HL-60 (cell line): ENCODE results near the gene AHDC1.

Experiments used
- CTCF ChIP-seq: IDR thresholded peaks from one replicate; pipeline ENCODE4 v1.5.1; 2011; ENCODE audit warnings: low read length, control low read depth, inconsistent platforms; ENCODE audit not compliant: insufficient read depth
- GABPA ChIP-seq: IDR thresholded peaks from 2 replicates; pipeline ENCODE4 v1.6.1; 2012; ENCODE audit warnings: low read depth
- POLR2AphosphoS5 ChIP-seq: IDR thresholded peaks from 2 replicates; pipeline ENCODE4 v1.6.1; 2012; ENCODE audit warnings: low read depth

- TF ChIP-seq CTCF (no peak), GABPA (no peak), POLR2AphosphoS5 (no peak)
Measured at GRCh38 chr1:27496604-27497155, 107.3 kb downstream of the AHDC1 start.
